ENCODE data around the gene SULT1A1. TPM values are rescaled to one million over a fixed set of nuclear protein-coding genes. Genes with fewer than 3 reads are reported as not detected.
"Not testable (repeated sequence)": the region's sequence is repeated elsewhere in the genome, so short reads cannot be mapped to it uniquely, and the experiment has no call there.

Gene SULT1A1
- total and polyA plus RNA-seq, 2 donors: 25.9 to 26.3 TPM

- 90% methylated on average over 8 of the region's 8 CpGs for WGBS
- Histone ChIP-seq H3K9me3 (ENCODE audit: control insufficient read depth in 2 of 2, insufficient read depth in 1 of 2, low read length in 1 of 2) (no peaks in the 10 kb centered on the region), H3K4me3 (ENCODE audit: low read length in 2 of 2) (no peak overlapping the region), H3K27me3 (ENCODE audit: control insufficient read depth in 2 of 2, insufficient read depth in 1 of 2, low read length in 1 of 2) (no peaks in the 10 kb centered on the region), H3K27ac (ENCODE audit: low read depth in 1 of 2, low read length in 1 of 2) (no peak overlapping the region), H3K36me3 (ENCODE audit: control insufficient read depth in 2 of 2, insufficient read depth in 2 of 2, low read length in 1 of 2) (peaks cover 3 to 13% of the 10 kb centered on the region in 2 donors), H3K4me1 (ENCODE audit: control insufficient read depth in 2 of 2, insufficient read depth in 2 of 2, low read length in 2 of 2) (peaks cover 0 to 12% of the 10 kb centered on the region in 2 donors)
- no peak for DNase-seq (ENCODE audit: low read depth in 6 of 9, low spot score in 9 of 9)
Measured at GRCh38 chr16:28596115-28596630, 13.7 kb downstream of the SULT1A1 start.

GRCh38 chr16:28595451-28595850 is 14.4 kb downstream of the SULT1A1 start:
- WGBS: 100% methylated on average over 6 of the region's 6 CpGs
- not testable (repeated sequence) for DNase-seq (ENCODE audit: low read depth in 6 of 9, low spot score in 9 of 9); H3K27ac ChIP-seq (ENCODE audit: low read depth in 1 of 2, low read length in 1 of 2); H3K9me3 ChIP-seq (ENCODE audit: control insufficient read depth in 2 of 2, insufficient read depth in 1 of 2, low read length in 1 of 2); H3K4me3 ChIP-seq (ENCODE audit: low read length in 2 of 2); H3K27me3 ChIP-seq (ENCODE audit: control insufficient read depth in 2 of 2, insufficient read depth in 1 of 2, low read length in 1 of 2)
- Histone ChIP-seq H3K36me3 (ENCODE audit: control insufficient read depth in 2 of 2, insufficient read depth in 2 of 2, low read length in 1 of 2) (peaks cover 10 to 20% of the 10 kb centered on the region in 2 donors), H3K4me1 (ENCODE audit: control insufficient read depth in 2 of 2, insufficient read depth in 2 of 2, low read length in 2 of 2) (peaks cover 0 to 12% of the 10 kb centered on the region in 2 donors)

- H3K36me3 ChIP-seq (ENCODE audit: control insufficient read depth in 2 of 2, insufficient read depth in 2 of 2, low read length in 1 of 2): peaks cover 30 to 44% of the 10 kb centered on the region in 2 donors
- H3K27ac ChIP-seq (ENCODE audit: low read depth in 1 of 2, low read length in 1 of 2): no peak overlapping the region
- H3K27me3 ChIP-seq (ENCODE audit: control insufficient read depth in 2 of 2, insufficient read depth in 1 of 2, low read length in 1 of 2): no peaks in the 10 kb centered on the region
- H3K9me3 ChIP-seq (ENCODE audit: control insufficient read depth in 2 of 2, insufficient read depth in 1 of 2, low read length in 1 of 2): no peaks in the 10 kb centered on the region
- H3K4me3 ChIP-seq (ENCODE audit: low read length in 2 of 2): no peak overlapping the region
- no peak for DNase-seq (ENCODE audit: low read depth in 6 of 9, low spot score in 9 of 9)
- H3K4me1 ChIP-seq (ENCODE audit: control insufficient read depth in 2 of 2, insufficient read depth in 2 of 2, low read length in 2 of 2): peaks cover 0 to 11% of the 10 kb centered on the region in 2 donors
- 92% methylated on average over 13 of the region's 13 CpGs for whole genome bisulfite sequencing
Measured at GRCh38 chr16:28592979-28593553, 16.8 kb downstream of the SULT1A1 start.

- DNase-seq (ENCODE audit: low read depth in 6 of 9, low spot score in 9 of 9): no peak
- H3K36me3 ChIP-seq (ENCODE audit: control insufficient read depth in 2 of 2, insufficient read depth in 2 of 2, low read length in 1 of 2): peaks cover 32 to 47% of the 10 kb centered on the region in 2 donors
- 99% methylated on average over 5 of the region's 5 CpGs for WGBS
Measured at GRCh38 chr16:28592511-28592910, 17.3 kb downstream of the SULT1A1 start.

GRCh38 chr16:28591355-28591754 is 18.5 kb downstream of the SULT1A1 start:
- Histone ChIP-seq H3K27me3 (ENCODE audit: control insufficient read depth in 2 of 2, insufficient read depth in 1 of 2, low read length in 1 of 2) (no peaks in the 10 kb centered on the region), H3K4me3 (ENCODE audit: low read length in 2 of 2) (no peak overlapping the region), H3K4me1 (ENCODE audit: control insufficient read depth in 2 of 2, insufficient read depth in 2 of 2, low read length in 2 of 2) (no peaks in the 10 kb centered on the region), H3K36me3 (ENCODE audit: control insufficient read depth in 2 of 2, insufficient read depth in 2 of 2, low read length in 1 of 2) (peaks cover 39 to 55% of the 10 kb centered on the region in 2 donors), H3K27ac (ENCODE audit: low read depth in 1 of 2, low read length in 1 of 2) (no peak overlapping the region), H3K9me3 (ENCODE audit: control insufficient read depth in 2 of 2, insufficient read depth in 1 of 2, low read length in 1 of 2) (no peaks in the 10 kb centered on the region)
- 98% methylated on average over 6 of the region's 6 CpGs for WGBS
- no peak for DNase-seq (ENCODE audit: low read depth in 6 of 9, low spot score in 9 of 9)

More at GRCh38 chr16:28592511-28592910, 17.3 kb downstream of the SULT1A1 start:
- no peak overlapping the region for H3K27ac ChIP-seq (ENCODE audit: low read depth in 1 of 2, low read length in 1 of 2)
- no peaks in the 10 kb centered on the region for H3K27me3 ChIP-seq (ENCODE audit: control insufficient read depth in 2 of 2, insufficient read depth in 1 of 2, low read length in 1 of 2)
- H3K9me3 ChIP-seq (ENCODE audit: control insufficient read depth in 2 of 2, insufficient read depth in 1 of 2, low read length in 1 of 2): no peaks in the 10 kb centered on the region
- H3K4me3 ChIP-seq (ENCODE audit: low read length in 2 of 2): no peak overlapping the region
- peaks cover 0 to 6% of the 10 kb centered on the region in 2 donors for H3K4me1 ChIP-seq (ENCODE audit: control insufficient read depth in 2 of 2, insufficient read depth in 2 of 2, low read length in 2 of 2)

GRCh38 chr16:28590384-28591340 is 19.2 kb downstream of the SULT1A1 start:
- WGBS: 98% methylated on average over 22 of the region's 22 CpGs
- Histone ChIP-seq H3K9me3 (ENCODE audit: control insufficient read depth in 2 of 2, insufficient read depth in 1 of 2, low read length in 1 of 2) (no peaks in the 10 kb centered on the region), H3K27me3 (ENCODE audit: control insufficient read depth in 2 of 2, insufficient read depth in 1 of 2, low read length in 1 of 2) (no peaks in the 10 kb centered on the region), H3K4me1 (ENCODE audit: control insufficient read depth in 2 of 2, insufficient read depth in 2 of 2, low read length in 2 of 2) (no peaks in the 10 kb centered on the region), H3K4me3 (ENCODE audit: low read length in 2 of 2) (no peak overlapping the region), H3K27ac (ENCODE audit: low read depth in 1 of 2, low read length in 1 of 2) (no peak overlapping the region), H3K36me3 (ENCODE audit: control insufficient read depth in 2 of 2, insufficient read depth in 2 of 2, low read length in 1 of 2) (peaks cover 42 to 60% of the 10 kb centered on the region in 2 donors)
- no peak for DNase-seq (ENCODE audit: low read depth in 6 of 9, low spot score in 9 of 9)

GRCh38 chr16:28589930-28590329 is 19.9 kb downstream of the SULT1A1 start:
- Histone ChIP-seq H3K4me1 (ENCODE audit: control insufficient read depth in 2 of 2, insufficient read depth in 2 of 2, low read length in 2 of 2) (no peaks in the 10 kb centered on the region), H3K27ac (ENCODE audit: low read depth in 1 of 2, low read length in 1 of 2) (no peak overlapping the region), H3K4me3 (ENCODE audit: low read length in 2 of 2) (no peak overlapping the region), H3K27me3 (ENCODE audit: control insufficient read depth in 2 of 2, insufficient read depth in 1 of 2, low read length in 1 of 2) (no peaks in the 10 kb centered on the region), H3K36me3 (ENCODE audit: control insufficient read depth in 2 of 2, insufficient read depth in 2 of 2, low read length in 1 of 2) (peaks cover 49 to 68% of the 10 kb centered on the region in 2 donors), H3K9me3 (ENCODE audit: control insufficient read depth in 2 of 2, insufficient read depth in 1 of 2, low read length in 1 of 2) (no peaks in the 10 kb centered on the region)
- no peak for DNase-seq (ENCODE audit: low read depth in 6 of 9, low spot score in 9 of 9)
- 98% methylated on average over 13 of the region's 13 CpGs for WGBS

- Histone ChIP-seq H3K36me3 (ENCODE audit: control insufficient read depth in 2 of 2, insufficient read depth in 2 of 2, low read length in 1 of 2) (peaks cover 54 to 70% of the 10 kb centered on the region in 2 donors), H3K27me3 (ENCODE audit: control insufficient read depth in 2 of 2, insufficient read depth in 1 of 2, low read length in 1 of 2) (no peaks in the 10 kb centered on the region), H3K9me3 (ENCODE audit: control insufficient read depth in 2 of 2, insufficient read depth in 1 of 2, low read length in 1 of 2) (no peaks in the 10 kb centered on the region), H3K27ac (ENCODE audit: low read depth in 1 of 2, low read length in 1 of 2) (no peak overlapping the region), H3K4me3 (ENCODE audit: low read length in 2 of 2) (no peak overlapping the region), H3K4me1 (ENCODE audit: control insufficient read depth in 2 of 2, insufficient read depth in 2 of 2, low read length in 2 of 2) (no peaks in the 10 kb centered on the region)
- WGBS: 98% methylated on average over 8 of the region's 8 CpGs
- no peak for DNase-seq (ENCODE audit: low read depth in 6 of 9, low spot score in 9 of 9)
Measured at GRCh38 chr16:28589069-28589468, 20.8 kb downstream of the SULT1A1 start.

GRCh38 chr16:28587386-28587785 is 22.5 kb downstream of the SULT1A1 start:
- no peaks in the 10 kb centered on the region for H3K9me3 ChIP-seq (ENCODE audit: control insufficient read depth in 2 of 2, insufficient read depth in 1 of 2, low read length in 1 of 2)
- H3K27me3 ChIP-seq (ENCODE audit: control insufficient read depth in 2 of 2, insufficient read depth in 1 of 2, low read length in 1 of 2): no peaks in the 10 kb centered on the region
- no peaks in the 10 kb centered on the region for H3K4me1 ChIP-seq (ENCODE audit: control insufficient read depth in 2 of 2, insufficient read depth in 2 of 2, low read length in 2 of 2)
- no peak overlapping the region for H3K27ac ChIP-seq (ENCODE audit: low read depth in 1 of 2, low read length in 1 of 2)
- no peak overlapping the region for H3K4me3 ChIP-seq (ENCODE audit: low read length in 2 of 2)
- peaks cover 65 to 77% of the 10 kb centered on the region in 2 donors for H3K36me3 ChIP-seq (ENCODE audit: control insufficient read depth in 2 of 2, insufficient read depth in 2 of 2, low read length in 1 of 2)
- DNase-seq (ENCODE audit: low read depth in 6 of 9, low spot score in 9 of 9): no peak
- WGBS: 97% methylated on average over 8 of the region's 8 CpGs
